Measurements from ENCODE around the gene FUT9.

FUT9 gene

DNA sequence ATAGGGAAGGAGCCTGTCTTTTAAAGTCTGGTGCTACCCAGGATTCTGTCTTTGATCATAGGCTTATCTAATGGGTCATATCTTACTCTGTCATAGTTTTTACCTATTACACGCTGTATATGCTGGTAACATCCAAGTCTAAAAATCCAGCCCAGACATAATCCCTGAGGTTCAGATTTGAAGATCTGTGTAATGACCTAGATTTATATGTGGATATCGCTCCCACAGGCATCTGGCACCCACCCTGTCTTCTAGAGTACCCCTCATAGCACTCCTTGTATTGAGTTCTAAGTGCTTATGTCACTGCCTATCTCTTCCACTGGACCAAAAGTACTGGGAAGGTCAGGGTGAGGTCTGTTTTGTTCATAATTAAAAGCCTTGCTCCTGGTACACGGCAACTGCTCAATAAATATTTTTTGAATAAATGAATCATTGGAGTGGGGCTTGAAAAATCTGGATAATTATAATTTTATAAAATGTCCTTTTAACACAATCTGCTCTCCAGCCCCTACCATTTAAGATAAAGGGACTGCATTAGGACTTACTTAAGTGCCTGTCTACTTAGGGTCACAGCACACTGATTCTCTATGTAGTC is 136.4 kb downstream of the FUT9 start:
- TF ChIP-seq, protein P1, sequence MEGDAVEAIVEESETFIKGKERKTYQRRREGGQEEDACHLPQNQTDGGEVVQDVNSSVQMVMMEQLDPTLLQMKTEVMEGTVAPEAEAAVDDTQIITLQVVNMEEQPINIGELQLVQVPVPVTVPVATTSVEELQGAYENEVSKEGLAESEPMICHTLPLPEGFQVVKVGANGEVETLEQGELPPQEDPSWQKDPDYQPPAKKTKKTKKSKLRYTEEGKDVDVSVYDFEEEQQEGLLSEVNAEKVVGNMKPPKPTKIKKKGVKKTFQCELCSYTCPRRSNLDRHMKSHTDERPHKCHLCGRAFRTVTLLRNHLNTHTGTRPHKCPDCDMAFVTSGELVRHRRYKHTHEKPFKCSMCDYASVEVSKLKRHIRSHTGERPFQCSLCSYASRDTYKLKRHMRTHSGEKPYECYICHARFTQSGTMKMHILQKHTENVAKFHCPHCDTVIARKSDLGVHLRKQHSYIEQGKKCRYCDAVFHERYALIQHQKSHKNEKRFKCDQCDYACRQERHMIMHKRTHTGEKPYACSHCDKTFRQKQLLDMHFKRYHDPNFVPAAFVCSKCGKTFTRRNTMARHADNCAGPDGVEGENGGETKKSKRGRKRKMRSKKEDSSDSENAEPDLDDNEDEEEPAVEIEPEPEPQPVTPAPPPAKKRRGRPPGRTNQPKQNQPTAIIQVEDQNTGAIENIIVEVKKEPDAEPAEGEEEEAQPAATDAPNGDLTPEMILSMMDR (IDR thresholded peaks at IDR 0.05; ENCODE audit: low read depth, low read length) = no peak
- DNase-seq (ENCODE audit: low read depth, low spot score) = no peak
- in situ Hi-C loops (cut with HindIII; ENCODE audit: low sequenced_read_pairs) = no loop called here
- no peak overlapping the region for H3K4me3 ChIP-seq (ENCODE audit: low read depth, low read length)

GRCh38 chr6:96153775-96154174 is 138.0 kb downstream of the FUT9 start:
- H3K4me3 ChIP-seq (ENCODE audit: low read depth, low read length) = no peak overlapping the region
- DNase-seq (ENCODE audit: low read depth, low spot score) = no peak
- in situ Hi-C loops (cut with HindIII; ENCODE audit: low sequenced_read_pairs) = no loop called here
- TF ChIP-seq, protein P1 (IDR thresholded peaks at IDR 0.05; ENCODE audit: low read depth, low read length) = no peak

DNA sequence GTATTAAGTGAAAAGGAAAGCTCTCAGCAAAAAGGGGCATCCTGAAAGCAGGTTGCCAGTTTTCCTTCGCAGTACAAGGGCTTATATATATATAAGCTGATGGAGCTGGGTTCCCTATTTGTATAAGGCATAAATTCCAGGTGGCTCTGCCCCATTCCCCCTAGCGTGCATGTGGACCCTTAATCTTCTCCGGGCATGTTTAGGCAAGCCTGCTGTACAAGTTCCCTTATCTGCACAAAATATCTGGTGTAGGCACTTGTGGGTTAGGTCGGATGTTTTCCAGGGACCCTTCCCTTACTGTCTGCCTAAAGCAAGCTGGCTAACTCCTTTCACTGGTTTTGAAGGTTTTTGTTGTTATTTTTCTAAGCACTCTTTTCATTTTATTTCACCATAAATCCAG is 140.7 kb downstream of the FUT9 start:
- in situ Hi-C loops (cut with HindIII; ENCODE audit: low sequenced_read_pairs) = no loop called here
- TF ChIP-seq, protein P1 (IDR thresholded peaks at IDR 0.05; ENCODE audit: low read depth, low read length) = no peak
- DNase-seq (ENCODE audit: low read depth, low spot score) = no peak
- no peak overlapping the region for H3K4me3 ChIP-seq (ENCODE audit: low read depth, low read length)

DNA sequence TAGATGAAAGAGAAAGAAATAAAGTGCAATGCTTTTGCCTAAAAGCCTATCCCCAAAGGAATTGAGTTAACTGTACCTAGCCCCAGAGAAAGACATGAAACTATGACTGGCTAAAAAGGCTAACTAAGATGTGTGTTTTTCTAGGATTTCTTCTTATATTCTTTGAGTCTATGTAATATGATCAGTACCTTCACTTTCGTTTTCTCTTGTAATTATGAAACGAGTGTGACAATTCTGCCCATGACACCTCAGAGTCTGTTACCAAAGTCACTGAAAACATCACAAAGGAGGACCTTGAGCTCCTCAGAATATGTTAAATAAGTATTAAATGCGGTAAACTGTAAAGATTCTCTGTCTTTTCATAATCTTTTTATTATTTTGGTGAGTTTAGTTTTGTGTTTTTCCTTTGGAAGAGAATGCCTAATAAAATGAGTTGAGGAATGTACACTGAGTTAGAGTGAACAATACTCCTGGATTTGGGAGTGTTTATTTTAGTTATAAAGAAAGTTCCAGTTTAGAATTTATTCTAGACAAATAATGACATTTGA is 141.3 kb downstream of the FUT9 start:
- in situ Hi-C loops (cut with HindIII; ENCODE audit: low sequenced_read_pairs) = no loop called here
- no peak overlapping the region for H3K4me3 ChIP-seq (ENCODE audit: low read depth, low read length)
- TF ChIP-seq, protein P1 (IDR thresholded peaks at IDR 0.05; ENCODE audit: low read depth, low read length) = no peak

DNA sequence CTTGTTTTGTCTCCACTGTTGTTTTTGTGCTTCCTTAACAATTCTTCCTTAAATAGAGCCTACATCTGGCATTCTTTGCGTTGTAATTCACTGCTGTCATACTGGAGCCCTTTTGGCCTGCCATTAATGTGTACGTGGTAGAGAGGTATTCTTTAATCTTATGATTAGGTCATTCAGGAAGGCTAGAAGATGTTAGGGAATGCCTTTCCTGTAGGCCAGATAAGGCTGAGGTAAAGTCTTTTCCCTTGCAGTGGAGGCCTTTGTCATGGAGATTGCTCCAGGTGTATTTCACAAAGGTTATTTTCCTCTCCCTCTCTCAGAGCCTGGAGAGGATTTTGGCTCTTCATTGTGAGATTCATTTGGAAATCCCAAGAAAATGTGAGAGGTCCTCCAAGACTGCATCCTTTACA is 146.9 kb downstream of the FUT9 start:
- DNase-seq (ENCODE audit: low read depth, low spot score) = no peak
- in situ Hi-C loops (cut with HindIII; ENCODE audit: low sequenced_read_pairs) = no loop called here

More for the DNA sequence above, 141.3 kb downstream of the FUT9 start:
- DNase-seq (ENCODE audit: low read depth, low spot score) = peak; percentile 14

GRCh38 chr6:96164802-96165201 is 149.0 kb downstream of the FUT9 start:
- TF ChIP-seq, protein P1 (IDR thresholded peaks at IDR 0.05; ENCODE audit: low read depth, low read length) = no peak
- no peak for DNase-seq (ENCODE audit: low read depth, low spot score)
- in situ Hi-C loops (cut with HindIII; ENCODE audit: low sequenced_read_pairs) = no loop called here
- H3K4me3 ChIP-seq (ENCODE audit: low read depth, low read length) = no peak overlapping the region

More for the DNA sequence above, 146.9 kb downstream of the FUT9 start:
- TF ChIP-seq, protein P1 (IDR thresholded peaks at IDR 0.05; ENCODE audit: low read depth, low read length) = no peak
- no peak overlapping the region for H3K4me3 ChIP-seq (ENCODE audit: low read depth, low read length)
